Panc1 (cell line): ENCODE measurements around the gene ACACA. TPM values are rescaled to one million over a fixed set of nuclear protein-coding genes. Genes with fewer than 3 reads are reported as not detected.

Experiments
- ATAC-seq: fragments of 200-7000 bp; cut with Tn5 transposase; 2 replicates; pipeline ENCODE4 v1.9.1; 2020; ENCODE audit warnings: mild to moderate bottlenecking, moderate library complexity
- BruUV-seq: library from RNA; stranded (reverse); fragments of 400-500 nt; replicated peaks from 2 replicates; lab custom pipeline; 2021; lab: Mats Ljungman, UMichigan
- CTCF ChIA-PET: fragments of 300-600 bp; sonication (Branson Sonifier 250); formaldehyde crosslinking; loops from one replicate; lab custom pipeline; 2022; ENCODE audit warnings: antibody characterized with exemption; lab: Charles Lee
- POLR2A ChIA-PET: fragments of 300-600 bp; sonication (Branson Sonifier 250); formaldehyde crosslinking; loops from one replicate; lab custom pipeline; 2022; ENCODE audit warnings: antibody characterized with exemption; lab: Charles Lee
- DNase-seq: peaks from one replicate; pipeline ENCODE4 v3.0.0-alpha.2; 2010; ENCODE audit warnings: low read depth, low spot score
- H3K27ac ChIP-seq: 2 replicates; pipeline ENCODE4 v1.5.1; 2011; ENCODE audit warnings: mild to moderate bottlenecking, low read length, inconsistent platforms
- H3K27me3 ChIP-seq: fragments of 200-500 bp; sonication (Bioruptor generic); 2 replicates; pipeline ENCODE4 v1.6.0; 2014; ENCODE audit warnings: low read length, inconsistent platforms; ENCODE audit not compliant: control insufficient read depth, insufficient read depth
- H3K36me3 ChIP-seq: fragments of 200-500 bp; sonication (Bioruptor generic); 2 replicates; pipeline ENCODE4 v1.5.1; 2014; ENCODE audit warnings: inconsistent platforms, mild to moderate bottlenecking, low read length, moderate library complexity; ENCODE audit not compliant: control insufficient read depth, insufficient read depth
- H3K4me1 ChIP-seq: 2 replicates; pipeline ENCODE4 v1.5.1; 2011; ENCODE audit warnings: inconsistent platforms, mild to moderate bottlenecking, low read length, moderate library complexity; ENCODE audit not compliant: control insufficient read depth, insufficient read depth
- H3K4me3 ChIP-seq, 2 experiments: 2 replicates each; pipeline ENCODE4 v1.5.1; 2011 to 2012; ENCODE audit warnings: low read depth in 2 of 2, low read length in 2 of 2, mild to moderate bottlenecking in 2 of 2, inconsistent platforms in 1 of 2, moderate library complexity in 1 of 2
- H3K9me3 ChIP-seq: fragments of 200-500 bp; sonication (Bioruptor generic); 2 replicates; pipeline ENCODE4 v1.5.1; 2014; ENCODE audit warnings: low read depth, mild to moderate bottlenecking, inconsistent platforms, low read length, moderate library complexity; ENCODE audit not compliant: control insufficient read depth, insufficient read depth
- POLR2AphosphoS5 ChIP-seq: IDR thresholded peaks from 2 replicates; pipeline ENCODE4 v1.6.1; 2012; ENCODE audit warnings: mild to moderate bottlenecking, low read depth, low read length, moderate library complexity
- REST ChIP-seq, 2 experiments: IDR thresholded peaks; 2 replicates each; pipeline ENCODE4 v1.6.1; 2011 to 2012; ENCODE audit warnings: low read depth in 2 of 2, control low read depth in 1 of 2, low read length in 1 of 2, mild to moderate bottlenecking in 1 of 2, moderate library complexity in 1 of 2; ENCODE audit not compliant: insufficient read depth in 1 of 2
- SIN3A ChIP-seq: IDR thresholded peaks from 2 replicates; pipeline ENCODE4 v1.6.1; 2012; ENCODE audit warnings: low read depth, mild to moderate bottlenecking, low read length, moderate library complexity, borderline replicate concordance; ENCODE audit not compliant: insufficient read depth
- TCF7L2 ChIP-seq: IDR thresholded peaks from 2 replicates; pipeline ENCODE4 v1.6.1; 2011; ENCODE audit warnings: mild to moderate bottlenecking, low read depth, low read length, inconsistent platforms
- in situ Hi-C: cut with HindIII; loops from 2 replicates; pipeline ENCODE4 v1.10.0; 2016; ENCODE audit warnings: low sequenced_read_pairs, low pct_unique_long_range_greater_than_20kb
- intact Hi-C: fragments of 100-400 bp; cut with micrococcal nuclease; formaldehyde crosslinking; loops from one replicate; pipeline ENCODE4 v1.10.0; 2022; ENCODE audit not compliant: unreplicated experiment
- total RNA-seq: library from RNA; stranded (reverse); gene quantifications from one replicate; pipeline ENCODE4 v1.2.1, GENCODE V29; 2021; ENCODE audit not compliant: unreplicated experiment
- TF ChIP-seq, protein P1 (sequence below): fragments of 450-650 bp; IDR thresholded peaks from 2 replicates; pipeline ENCODE4 v1.5.1; 2017; ENCODE audit warnings: mild to moderate bottlenecking

ACACA gene
- total RNA-seq, 1 experiment from 2014 or later: 131 TPM

- Histone ChIP-seq H3K4me1 (peaks cover 3% of the 10 kb centered on the region; the same call in 1 of the 2 replicates), H3K36me3 (no peaks in the 10 kb centered on the region), H3K27ac (no peak overlapping the region), H3K9me3 (no peaks in the 10 kb centered on the region), H3K27me3 (no peaks in the 10 kb centered on the region), H3K4me3 (no peak overlapping the region)
- in situ Hi-C loops (no loop called here), intact Hi-C loops (no loop called here)
- CTCF ChIA-PET: no interaction called here
- no peak for ATAC-seq
- POLR2A ChIA-PET: no interaction called here
- TF ChIP-seq, protein P1, sequence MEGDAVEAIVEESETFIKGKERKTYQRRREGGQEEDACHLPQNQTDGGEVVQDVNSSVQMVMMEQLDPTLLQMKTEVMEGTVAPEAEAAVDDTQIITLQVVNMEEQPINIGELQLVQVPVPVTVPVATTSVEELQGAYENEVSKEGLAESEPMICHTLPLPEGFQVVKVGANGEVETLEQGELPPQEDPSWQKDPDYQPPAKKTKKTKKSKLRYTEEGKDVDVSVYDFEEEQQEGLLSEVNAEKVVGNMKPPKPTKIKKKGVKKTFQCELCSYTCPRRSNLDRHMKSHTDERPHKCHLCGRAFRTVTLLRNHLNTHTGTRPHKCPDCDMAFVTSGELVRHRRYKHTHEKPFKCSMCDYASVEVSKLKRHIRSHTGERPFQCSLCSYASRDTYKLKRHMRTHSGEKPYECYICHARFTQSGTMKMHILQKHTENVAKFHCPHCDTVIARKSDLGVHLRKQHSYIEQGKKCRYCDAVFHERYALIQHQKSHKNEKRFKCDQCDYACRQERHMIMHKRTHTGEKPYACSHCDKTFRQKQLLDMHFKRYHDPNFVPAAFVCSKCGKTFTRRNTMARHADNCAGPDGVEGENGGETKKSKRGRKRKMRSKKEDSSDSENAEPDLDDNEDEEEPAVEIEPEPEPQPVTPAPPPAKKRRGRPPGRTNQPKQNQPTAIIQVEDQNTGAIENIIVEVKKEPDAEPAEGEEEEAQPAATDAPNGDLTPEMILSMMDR: no peak
- TF ChIP-seq TCF7L2 (no peak), POLR2AphosphoS5 (no peak)
- no peak for DNase-seq
- BruUV-seq: no TSS peak
These were observed 13.3 kb downstream of the ACACA start for GRCh38 chr17:37393352-37393751.

- no TSS peak for BruUV-seq
- intact Hi-C loops: no loop called here
- TF ChIP-seq, protein P1: no peak
- TF ChIP-seq SIN3A (no peak), TCF7L2 (no peak), REST (IDR thresholded peaks at IDR 0.05; ENCODE audit: insufficient read depth in 1 of 2, low read depth in 2 of 2, low read length in 1 of 2) (no peak), POLR2AphosphoS5 (no peak)
- ChIA-PET POLR2A (no interaction called here), CTCF (no interaction called here)
- H3K27ac ChIP-seq: peak overlapping the region; percentile 17; the same call in 1 of the 2 replicates
- H3K4me3 ChIP-seq: no peak overlapping the region
- no peaks in the 10 kb centered on the region for H3K9me3 ChIP-seq
- H3K4me1 ChIP-seq: peaks cover 3% of the 10 kb centered on the region; the same call in 1 of the 2 replicates
- H3K27me3 ChIP-seq: no peaks in the 10 kb centered on the region
- DNase-seq: no peak
- ATAC-seq: no peak
- in situ Hi-C loops: no loop called here
- H3K36me3 ChIP-seq: no peaks in the 10 kb centered on the region
These were observed 14.5 kb downstream of the ACACA start for GRCh38 chr17:37392024-37392590.
